Germinal center (tissue), 1 donor: ENCODE measurements around the gene CEP72.
"Not testable (repeated sequence)": the region's sequence is repeated elsewhere in the genome, so short reads cannot be mapped to it uniquely, and the experiment has no call there.

ENCODE experiments used
- DNase-seq: peaks from one replicate; pipeline ENCODE4 v3.0.0; 2012; ENCODE audit warnings: mixed read lengths, low spot score

The CEP72 gene

DNA sequence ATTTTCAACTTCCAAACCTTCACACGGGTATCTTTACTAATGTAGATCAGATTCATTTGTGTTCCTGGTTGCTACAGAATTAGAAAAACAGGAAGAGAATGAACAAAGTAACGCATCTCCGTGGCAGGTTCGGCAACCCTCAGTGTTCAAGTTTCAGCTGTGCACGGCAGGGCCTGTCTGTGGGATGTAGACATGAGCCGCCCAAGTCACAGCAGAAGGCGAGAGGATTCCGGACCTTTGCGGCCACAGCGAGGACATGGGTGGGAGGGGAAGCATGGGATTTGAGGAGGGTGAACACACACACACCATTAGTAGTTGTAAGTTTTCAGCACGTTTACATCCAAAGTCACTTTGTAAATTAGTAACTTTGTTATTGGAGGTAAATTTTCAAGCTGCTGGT, 31.7 kb upstream of the CEP72 start:
- no peak for DNase-seq

DNA sequence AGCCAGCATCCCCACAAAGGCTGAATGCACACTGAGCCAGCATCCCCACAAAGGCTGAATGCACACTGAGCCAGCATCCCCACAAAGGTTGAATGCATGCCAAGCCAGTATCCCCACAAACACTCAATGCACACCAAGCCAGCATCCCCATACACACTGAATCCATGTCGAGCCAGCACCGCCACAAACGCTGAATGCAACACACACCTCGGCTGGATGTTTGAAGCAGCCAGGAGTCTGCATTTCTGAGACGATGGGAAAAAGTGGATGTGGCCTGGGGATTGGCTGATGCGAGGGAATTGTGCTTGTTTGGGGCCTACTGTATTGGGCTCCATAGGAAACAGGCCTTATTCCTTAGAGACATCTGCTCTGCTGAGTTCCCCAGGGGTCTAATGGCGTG, 30.9 kb upstream of the CEP72 start:
- no peak for DNase-seq

DNA sequence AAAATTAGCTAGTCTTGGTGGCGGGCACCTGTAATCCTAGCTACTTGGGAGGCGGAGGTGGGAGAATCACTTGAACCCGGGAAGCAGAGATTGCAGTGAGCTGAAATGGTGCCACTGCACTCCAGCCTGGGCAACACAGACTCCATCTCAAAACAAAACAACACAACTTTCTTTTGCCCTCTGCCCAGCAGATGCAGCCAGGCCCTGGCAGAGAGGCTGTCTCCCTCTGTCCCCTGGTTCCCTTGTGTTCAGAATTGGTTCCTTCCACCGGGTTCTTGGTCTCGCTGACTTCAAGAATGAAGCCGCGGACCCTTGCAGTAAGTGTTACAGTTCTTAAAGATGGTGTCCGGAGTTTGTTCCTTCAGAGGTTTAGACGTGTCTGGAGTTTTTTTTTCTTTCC, 30.2 kb upstream of the CEP72 start:
- DNase-seq: no peak

DNA sequence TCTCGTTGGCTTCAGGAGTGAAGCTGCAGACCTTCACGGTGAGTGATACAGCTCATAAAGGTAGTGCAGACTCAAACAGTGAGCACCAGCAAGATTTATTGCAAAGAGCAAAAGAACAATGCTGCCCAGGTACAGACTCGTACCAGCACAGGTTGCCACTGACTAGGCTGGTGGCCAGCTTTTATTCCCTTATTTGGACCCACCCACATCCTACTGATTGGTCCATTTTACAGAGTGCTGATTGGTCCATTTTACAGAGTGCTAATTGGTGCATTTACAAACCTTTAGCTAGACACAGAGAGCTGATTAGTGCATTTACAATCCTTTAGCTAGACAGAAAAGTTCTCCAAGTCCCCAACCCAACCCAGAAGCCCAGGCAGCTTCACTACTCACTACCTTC, 29.7 kb upstream of the CEP72 start:
- DNase-seq: not testable (repeated sequence)

DNA sequence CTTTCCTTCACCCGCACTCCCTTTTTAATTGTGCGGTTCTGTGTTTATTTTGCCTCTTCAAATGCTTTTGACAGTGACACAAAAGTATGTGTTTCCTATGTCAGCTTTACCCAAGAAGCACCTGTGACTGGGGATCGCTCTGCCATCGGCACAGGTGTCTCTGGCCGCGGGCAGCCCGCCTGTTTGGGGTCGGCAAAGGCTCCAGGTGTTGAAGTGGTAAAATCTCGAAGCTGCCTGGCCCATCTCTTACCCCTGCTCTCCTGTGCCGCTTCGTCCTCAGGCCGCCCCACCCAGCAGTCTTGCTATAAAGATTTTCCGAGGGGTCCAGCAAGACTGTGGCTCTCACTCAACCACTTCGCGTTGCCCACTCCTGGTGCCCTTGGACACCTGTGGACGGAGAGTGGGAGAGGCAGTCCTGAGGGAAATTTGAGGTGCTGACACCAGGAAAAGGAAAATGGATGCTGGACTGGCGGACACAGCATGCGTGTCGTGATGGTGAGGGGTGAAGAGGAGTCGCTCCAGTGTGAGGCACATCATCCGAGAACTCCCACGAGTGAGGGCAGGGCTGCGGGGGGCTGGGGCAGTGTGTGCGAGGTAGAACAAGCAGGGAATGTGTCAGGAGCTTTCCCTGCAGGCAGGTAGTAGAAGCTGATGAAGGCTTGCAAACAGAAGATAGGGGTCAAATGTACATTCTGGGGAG, 29.1 kb upstream of the CEP72 start:
- DNase-seq: no peak

DNA sequence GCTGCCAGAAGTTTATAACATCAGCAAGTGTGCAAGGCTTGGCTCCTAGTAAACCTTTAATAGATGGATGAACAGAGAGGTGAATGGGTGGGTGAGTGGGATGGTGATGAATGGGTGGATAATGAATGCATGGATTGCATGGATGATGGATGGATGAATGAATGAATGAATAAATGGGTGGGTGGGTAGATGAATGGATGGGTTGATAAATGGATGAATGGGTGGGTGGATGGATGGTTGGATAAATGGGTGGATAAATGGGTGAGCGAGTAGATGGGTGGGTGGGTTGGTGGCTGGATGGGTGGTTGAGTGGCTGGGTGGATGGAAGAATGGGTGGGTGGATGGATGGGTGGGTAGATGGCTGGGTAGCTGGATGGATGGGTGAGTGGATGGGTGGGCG, 28.5 kb upstream of the CEP72 start:
- no peak for DNase-seq

DNA sequence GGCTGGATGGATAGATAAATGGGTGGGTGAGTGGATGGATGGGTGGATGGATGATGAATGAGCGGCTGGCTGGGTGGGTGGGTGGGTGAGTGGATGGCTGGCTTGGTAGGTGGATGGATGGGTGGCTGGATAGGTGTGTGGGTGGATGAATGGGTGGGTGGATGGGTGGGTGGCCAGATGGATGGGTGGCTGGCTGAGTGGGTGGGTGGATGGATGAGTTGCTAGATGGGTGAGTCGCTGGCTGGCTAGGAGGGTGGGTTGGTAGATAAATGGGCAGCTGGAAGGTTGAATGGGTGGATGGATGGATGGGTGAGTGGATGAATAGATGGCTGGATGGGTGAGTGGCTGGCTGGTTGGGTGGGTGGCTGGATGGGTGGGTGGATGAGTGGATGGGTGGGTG, 27.9 kb upstream of the CEP72 start:
- DNase-seq: no peak

DNA sequence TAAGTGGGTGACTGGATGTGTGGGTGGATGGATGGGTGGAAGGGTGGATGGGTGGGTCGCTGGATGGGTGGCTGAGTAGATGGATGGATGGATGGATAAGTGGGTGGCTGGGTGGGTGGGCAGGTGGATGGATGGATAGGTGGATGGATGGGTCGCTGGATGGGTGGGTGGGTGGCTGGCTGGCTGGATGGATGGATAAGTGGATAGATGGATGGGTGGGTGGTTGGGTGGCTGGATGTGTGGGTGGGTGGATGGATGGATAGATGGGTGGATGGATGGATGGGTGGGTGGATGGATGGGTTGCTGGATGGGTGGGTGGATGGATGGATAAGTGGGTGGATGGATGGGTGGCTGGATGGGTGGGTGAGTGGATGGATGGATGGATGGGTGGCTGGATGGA, 27.3 kb upstream of the CEP72 start:
- no peak for DNase-seq

DNA sequence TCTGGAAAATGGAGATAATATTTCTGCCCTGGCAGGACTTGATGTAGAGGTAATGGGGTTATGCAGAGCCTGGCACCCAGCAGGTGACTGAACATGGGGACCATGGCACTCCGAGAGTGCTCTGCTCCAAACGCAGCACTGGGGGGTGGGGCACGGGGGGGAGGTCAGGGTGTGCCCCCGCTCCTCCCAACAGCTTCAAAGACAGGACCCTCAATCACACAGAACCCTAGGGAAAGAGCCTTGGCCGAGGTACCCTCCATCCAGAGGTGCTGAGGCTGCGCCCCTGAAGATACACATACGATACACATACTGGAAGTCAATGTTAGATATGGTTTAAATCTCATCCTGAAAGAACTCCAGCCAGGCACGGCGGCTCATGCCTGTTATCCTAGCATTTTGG, 26.6 kb upstream of the CEP72 start:
- DNase-seq: no peak

DNA sequence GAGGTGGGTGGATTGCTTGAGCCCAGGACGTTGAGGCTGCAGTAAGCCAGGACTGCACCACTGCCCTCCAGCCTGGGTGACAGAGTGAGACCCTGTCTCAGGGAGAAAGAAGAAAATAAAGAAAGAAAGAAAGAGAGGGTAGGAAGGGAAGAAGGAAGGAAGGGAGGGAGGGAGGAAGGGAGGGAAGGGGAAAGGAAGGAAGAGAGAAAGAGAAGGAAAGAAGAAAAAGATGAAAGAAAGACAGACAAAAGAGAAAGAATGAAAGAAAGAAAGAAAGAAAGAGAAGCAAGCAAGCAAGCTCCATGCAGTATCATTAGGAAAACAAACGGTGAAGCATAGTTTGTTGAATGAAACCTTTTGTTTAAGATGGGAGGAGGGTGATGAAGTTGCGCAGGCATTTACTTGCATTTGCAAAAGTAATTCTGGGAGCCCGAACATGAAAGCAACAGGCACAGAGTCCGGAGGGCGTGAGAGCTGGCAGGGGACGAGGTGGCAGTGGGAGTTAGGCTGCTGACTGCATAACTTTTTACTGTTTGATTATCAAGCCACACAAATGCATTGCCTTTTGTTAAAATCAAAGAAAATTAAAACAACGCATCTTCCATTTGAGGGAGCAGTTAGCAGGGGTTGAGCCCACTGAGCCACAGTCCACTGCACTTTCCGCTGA, 26.0 kb upstream of the CEP72 start:
- DNase-seq: no peak

DNA sequence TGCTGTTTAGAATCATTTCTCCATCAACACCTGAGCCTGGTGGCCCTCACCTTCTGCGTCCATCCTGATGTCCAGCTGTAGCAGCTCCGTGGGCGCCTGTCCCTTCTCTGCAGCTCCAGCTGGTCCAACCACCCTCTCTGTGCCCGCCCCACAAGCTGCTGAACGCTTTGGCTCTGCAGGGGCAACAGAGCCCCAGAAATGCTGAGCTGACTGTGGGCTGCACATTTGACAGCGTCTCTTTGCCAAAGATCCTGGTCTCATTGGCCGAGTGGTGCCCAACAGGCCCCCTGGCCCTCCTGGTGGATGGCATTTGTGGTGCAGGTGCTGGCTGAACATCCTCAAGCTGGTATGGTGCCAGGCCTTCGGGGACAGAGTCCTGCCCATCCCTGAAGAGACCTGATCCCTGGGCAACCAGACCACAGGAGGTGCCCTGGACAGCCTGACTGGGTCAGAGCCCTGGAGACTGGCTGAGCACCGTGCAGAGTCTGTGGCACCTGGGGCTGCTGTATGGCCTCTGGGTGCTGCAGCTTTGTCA, 25.3 kb upstream of the CEP72 start:
- DNase-seq: no peak

DNA sequence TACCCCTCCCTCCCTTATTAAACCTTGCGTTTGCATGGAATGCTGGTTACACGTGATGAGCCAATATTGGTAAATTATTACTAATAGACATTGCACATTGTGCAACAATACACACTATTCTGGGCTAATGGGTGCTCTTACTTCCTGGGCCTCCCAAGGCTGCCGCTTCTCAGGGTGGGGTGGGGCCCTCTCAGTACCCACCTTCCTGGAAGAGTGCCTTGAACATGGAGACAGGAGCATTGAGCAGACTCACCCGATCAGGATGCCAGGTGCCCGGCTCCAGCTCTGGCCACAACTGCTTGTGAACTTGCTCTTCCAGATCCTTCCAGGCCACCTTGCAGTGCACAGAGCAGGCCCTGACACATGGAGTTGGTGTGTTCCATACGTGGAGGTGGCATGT, 24.7 kb upstream of the CEP72 start:
- no peak for DNase-seq

DNA sequence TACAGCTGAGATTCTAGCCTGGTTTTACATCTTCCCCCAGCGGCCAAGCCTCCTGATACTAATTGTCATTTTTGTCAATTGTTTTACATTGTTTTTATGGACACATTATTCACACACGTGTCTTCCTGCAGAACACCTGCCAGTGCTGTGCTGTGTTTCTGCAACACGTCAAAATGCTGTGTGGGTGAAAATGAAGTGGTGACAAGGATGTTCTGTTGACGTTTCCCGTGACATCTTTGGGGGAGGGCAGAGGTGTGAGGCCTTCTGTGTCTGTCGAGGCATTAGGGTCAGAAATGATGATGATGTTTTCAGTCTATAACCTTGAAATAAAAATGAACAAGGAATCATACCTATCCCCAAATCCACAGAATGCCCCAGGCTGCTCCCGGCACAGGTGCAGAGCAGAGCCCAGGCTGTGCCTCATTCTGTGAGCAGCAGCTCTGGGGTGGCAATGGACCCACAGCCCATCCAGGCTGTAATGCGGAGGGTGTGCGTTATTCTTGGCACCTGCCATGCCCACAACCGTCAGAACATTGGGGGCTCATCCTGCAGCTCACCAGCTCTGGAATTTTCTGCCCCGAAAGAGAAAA, 23.6 kb upstream of the CEP72 start:
- no peak for DNase-seq

DNA sequence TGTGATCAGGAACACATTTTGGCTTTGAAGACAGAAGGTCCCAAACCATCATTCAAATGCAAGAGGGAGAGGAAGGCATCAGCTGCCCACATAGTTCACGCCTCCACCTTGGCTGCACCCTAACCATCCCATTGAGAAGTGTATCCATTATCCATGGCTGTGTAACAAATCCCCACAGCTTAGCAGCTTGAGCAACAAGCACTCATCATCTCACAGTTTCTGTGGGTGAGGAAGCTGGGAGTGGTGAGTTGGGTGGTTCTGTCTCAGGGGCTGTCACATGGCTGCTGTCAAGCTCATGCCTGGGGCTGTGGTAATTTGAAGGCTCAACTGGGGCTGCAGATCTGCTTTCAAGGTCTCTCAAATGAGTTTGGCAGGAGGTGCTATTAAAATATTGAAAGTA, 23.0 kb upstream of the CEP72 start:
- no peak for DNase-seq

DNA sequence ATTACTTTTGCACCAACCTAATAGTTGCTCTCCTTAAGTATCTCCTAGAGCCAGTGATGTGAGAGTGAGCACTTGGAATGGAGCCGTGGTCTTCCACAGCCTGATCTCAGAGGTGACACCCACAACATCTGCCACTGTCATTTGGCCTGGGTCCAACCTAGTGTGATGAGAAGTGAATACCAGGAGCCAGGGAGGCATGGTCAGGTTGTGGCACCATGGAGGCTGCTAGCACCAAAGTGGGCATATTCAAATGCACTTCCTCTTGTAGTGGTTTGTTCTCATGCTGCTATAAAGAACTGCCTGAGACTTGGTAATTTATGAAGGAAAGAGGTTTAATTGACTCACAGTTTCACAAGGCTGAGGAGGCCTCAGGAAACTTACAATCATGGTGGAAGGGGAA, 22.6 kb upstream of the CEP72 start:
- no peak for DNase-seq

DNA sequence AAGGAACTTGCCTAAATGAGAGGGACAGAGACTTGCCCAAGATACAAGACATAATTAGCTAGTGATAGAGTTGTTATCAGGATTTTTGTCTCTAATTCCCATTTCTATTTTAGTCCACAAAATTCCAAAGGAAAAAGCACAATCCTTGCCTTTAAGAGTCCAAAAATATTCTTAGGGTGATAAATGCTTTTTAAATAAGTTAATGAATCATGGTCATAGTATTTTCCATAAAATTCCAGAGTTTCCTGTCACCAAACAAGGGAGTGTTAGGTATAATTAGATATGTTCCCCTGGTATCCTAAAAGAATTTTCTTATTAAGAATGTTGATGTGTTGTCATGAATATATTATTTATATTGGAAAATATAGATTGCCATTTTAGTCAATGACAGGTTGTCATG, 21.8 kb upstream of the CEP72 start:
- no peak for DNase-seq

DNA sequence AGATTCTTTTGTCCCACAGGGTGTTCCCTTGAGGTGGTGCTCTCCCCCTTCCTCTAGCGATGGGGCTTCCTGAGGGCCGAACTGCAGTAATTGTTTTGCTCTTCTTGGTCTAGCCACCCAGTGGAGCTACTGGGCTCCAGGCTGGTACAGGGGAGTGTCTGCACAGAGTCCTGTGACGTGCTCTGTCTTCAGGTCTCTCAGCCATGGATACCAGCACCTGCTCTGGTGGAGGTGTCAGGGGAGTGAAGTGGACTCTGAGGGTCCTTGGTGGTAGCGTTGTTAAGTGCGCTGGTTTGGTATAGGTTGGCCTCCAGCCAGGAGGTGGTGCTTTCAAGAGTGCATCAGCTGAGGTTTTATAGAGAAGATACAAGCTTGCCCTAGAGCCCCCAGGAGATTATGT, 20.4 kb upstream of the CEP72 start:
- no peak for DNase-seq

DNA sequence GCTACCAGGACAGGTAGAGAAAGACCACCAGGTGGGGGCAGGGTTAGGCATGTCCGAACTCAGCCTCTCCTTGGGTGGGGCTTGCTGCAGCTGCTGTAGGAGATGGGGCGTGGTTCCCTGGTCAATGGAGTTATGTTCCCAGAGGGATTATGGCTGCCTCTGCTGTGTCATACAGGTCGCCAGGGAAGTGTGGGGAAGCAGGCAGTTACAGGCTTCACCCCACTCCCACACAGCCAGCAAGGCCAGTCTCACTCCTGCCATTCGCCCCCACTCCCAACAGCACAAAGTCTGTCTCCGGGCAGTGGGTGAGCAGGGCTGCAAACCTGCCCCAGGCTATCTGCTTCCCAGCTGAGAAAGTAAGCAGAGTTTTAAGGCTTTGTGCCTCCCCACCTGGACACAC, 20.0 kb upstream of the CEP72 start:
- DNase-seq: no peak

DNA sequence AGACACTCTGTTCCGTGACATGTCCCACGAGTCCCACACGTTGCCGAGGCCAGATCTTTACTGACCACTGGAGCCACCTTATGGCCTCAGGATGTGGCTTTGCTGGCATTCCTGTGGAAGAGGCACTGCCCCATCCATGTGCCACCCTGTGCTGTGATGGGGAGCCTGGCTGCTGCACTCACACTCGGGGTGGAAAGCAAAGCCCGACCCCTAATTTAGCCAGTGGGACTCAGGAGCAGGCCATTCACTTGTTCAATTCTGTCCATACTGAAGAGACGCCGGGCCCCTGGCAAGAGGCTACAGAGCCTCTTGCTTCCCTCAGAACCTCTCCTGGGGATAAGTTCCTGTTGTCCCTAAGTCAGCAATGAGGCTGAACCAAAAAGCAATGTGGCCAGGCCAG, 18.6 kb upstream of the CEP72 start:
- DNase-seq: no peak

DNA sequence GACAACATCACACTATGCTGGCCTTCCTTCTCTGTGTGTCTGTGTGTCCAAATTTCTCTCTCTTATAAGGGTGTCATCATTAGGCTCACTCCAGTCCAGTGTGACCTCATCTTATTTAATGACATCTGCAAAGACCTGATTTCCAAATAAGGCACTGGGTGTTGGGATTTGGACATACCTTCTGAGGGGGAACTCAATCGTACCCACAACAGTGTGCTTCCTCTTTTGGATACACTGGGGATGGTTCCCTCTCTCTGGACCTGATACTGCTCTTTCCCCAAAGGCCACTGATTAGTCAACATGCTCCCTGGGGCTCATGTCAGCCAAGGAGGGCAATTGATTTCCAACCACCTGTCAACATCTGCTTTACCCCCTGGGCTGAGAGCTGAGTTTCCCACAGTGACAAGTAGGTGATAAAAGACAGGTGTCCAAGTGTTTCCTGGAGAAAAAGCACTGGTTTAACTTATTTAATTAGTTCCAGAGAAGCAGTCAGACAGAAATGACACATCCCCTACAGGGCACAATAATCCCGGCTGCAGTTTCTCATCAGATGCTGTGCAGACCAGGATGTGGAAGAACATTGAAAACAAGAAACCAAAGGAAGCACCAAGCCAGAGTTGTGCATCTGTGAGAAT, 17.8 kb upstream of the CEP72 start:
- no peak for DNase-seq

DNA sequence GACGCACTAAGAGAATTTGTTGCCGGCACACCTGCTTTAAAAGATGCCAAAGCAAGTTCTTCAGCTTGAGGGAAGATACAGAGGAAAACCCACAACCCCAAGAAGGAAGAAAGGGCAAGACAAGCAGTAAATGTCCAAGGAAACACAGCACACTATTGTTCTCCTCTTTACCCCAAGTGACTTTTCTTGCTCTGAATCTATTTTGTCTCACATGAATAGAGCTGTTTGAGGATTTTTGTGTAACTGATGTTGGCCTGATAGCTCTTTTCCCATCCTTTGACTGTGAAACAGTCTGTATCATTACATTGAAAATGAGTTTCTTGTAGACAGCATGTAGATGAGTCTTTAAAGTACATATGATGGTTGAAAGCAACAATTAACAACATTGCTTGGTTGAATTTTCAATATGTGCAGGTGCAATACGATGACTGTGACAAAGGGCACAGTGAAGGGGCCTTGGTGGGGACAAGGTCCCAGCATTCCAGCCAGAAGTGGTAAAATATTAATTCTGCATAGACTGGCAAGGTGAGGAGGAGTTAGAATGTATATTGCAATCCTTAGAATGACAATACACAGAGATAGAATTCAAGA, 16.8 kb upstream of the CEP72 start:
- no peak for DNase-seq

DNA sequence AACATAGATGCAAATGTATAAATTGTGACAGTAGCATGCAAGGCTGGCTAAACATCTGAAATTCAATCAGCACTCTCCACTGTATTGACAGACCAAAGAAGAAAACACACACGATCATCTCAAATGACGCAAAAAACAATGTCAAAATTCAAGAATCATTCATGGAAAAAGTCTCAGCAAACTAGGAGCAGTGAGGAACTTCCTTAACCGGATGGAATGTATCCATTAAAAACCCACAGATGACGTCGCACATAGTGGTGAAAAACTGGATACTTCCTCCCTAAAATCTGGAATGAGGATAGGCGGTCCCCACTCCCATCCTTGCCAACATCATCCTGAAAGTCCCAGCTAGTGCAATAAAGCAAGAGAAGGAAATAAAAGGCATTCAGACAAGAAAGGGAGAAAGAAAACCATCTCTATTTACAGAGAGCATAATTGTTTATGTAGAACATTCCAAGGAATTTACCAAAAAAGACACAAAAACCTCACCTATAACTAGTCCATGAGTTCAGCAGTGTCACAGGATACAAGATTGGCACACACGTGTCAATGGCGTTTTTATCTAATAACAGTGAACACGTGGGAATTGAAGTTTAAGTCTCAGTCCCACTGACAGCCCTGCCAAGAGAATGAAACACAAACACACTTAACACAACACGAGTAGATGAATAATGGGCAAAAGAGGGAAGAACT, 14.1 kb upstream of the CEP72 start:
- DNase-seq: no peak
